Body of pancreas (tissue), 4 donors: ENCODE measurements around the gene KIF18B. TPM values are rescaled to one million over a fixed set of nuclear protein-coding genes. Genes with fewer than 3 reads are reported as not detected.
A peak's percentile ranks its signal among the peaks of the same experiment; 100 is the strongest.

Source experiments
- ATAC-seq: fragments of 150-250 bp; one replicate; pipeline ENCODE4 v1.9.1; 2016
- DNase-seq, 4 donors: peaks; one replicate each; pipeline ENCODE4 v3.0.0-alpha.2; 2019
- H3K27ac ChIP-seq, 4 donors: fragments of 200-600 bp; sonication (generic); 1 replicate in 3 of 4; 2 replicates in 1 of 4; pipeline versions ENCODE4 v1.5.1 to v1.6.1; 2016 to 2019; ENCODE audit warnings: mild to moderate bottlenecking in 1 of 4, mixed read lengths in 1 of 4, moderate library complexity in 1 of 4
- H3K27me3 ChIP-seq, 2 donors: fragments of 200-600 bp; sonication (generic); one replicate each; pipeline ENCODE4 v1.6.0; 2016; ENCODE audit warnings: mild to moderate bottlenecking in 1 of 2
- H3K36me3 ChIP-seq, 2 donors: fragments of 200-600 bp; sonication (generic); replicated peaks in 1 of 2; 2 replicates each; pipeline ENCODE4 v1.5.1; 2016; ENCODE audit warnings: low read depth in 2 of 2; ENCODE audit not compliant: insufficient read depth in 1 of 2
- H3K4me1 ChIP-seq: fragments of 200-600 bp; sonication (generic); one replicate; pipeline ENCODE4 v1.6.0; 2016
- H3K4me3 ChIP-seq, 2 donors: fragments of 200-600 bp; sonication (generic); 1 replicate in 1 of 2; 2 replicates in 1 of 2; pipeline ENCODE4 v1.5.1; 2016 to 2019
- H3K9me3 ChIP-seq, 3 donors: fragments of 200-600 bp; sonication (generic); 1 replicate in 2 of 3; 2 replicates in 1 of 3; pipeline ENCODE4 v1.5.1; 2016
- POLR2A ChIP-seq, 3 donors: fragments of 450-650 bp; IDR thresholded peaks; one replicate each; pipeline ENCODE4 v1.6.1; 2016; ENCODE audit warnings: antibody characterized with exemption in 3 of 3, mild to moderate bottlenecking in 2 of 3
- WGBS, 2 donors: methylation state at CpG; one replicate each; pipeline ENCODE4 v1.1.5; 2017; 5-methylcytosine and 5-hydroxymethylcytosine counted together
- intact Hi-C: fragments of 100-400 bp; cut with DNase I; formaldehyde crosslinking; loops from one replicate; pipeline ENCODE4 v1.15.1; 2023
- total RNA-seq, 2 donors: library from RNA; depleted of rRNA; stranded (reverse); fragments of >200 nt; gene quantifications; one replicate each; pipeline ENCODE4 v1.1.0, GENCODE V29; 2016
- TF ChIP-seq, protein P1 (sequence below), 7 experiments: fragments of 450-650 bp in 4 of 7; fragments of 200-600 bp in 3 of 7; sonication (generic) in 3 of 7; IDR thresholded peaks; one replicate each; pipeline ENCODE4 v1.5.1; 2016 to 2019; ENCODE audit warnings: antibody characterized with exemption in 7 of 7

KIF18B gene
- total RNA-seq, 2 donors from 2014 or later = 0.26 TPM; not detected in 1

DNA sequence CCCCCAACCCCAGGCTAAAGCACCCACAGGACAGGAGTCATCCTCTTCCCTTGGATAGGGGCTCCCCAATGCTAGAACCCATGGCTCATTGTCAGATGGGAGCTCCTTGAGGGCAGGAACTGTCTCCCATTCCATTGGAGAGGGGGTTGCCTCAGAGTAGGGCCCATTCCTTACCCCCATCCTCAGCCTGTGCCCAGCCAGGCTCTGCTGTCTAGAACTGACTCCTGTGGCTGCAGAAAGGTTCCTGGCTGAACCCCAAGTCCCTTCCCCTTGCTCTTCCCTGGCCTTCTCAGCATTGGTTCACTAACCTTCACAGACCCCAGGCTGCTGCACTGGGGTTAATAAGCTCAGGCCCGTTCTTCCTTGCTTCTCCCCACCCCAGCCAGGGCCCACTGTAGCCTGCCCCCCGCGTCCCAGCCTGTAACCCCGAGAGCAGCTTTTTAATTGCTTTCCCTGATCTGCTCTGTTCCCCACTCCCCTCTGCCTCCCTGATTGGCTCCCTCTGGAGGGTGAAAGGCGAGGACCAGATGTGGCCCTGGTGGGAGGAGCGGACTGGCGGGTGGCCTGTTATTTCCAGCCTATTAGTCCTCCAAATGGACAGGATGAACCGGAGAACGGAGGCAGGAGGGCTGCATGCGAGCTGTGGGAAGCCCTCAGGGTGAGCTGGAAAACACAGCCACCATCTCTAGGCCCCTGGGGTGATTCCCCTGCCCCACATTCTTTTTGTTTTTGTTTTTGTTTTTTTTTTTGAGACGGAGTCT is 26.3 kb downstream of the KIF18B start:
- Histone ChIP-seq H3K27me3 (no peaks in the 10 kb centered on the region), H3K9me3 (no peaks in the 10 kb centered on the region), H3K36me3 (no peaks in the 10 kb centered on the region), H3K4me1 (peaks cover 15% of the 10 kb centered on the region), H3K4me3 (no peak overlapping the region), H3K27ac (no peak overlapping the region)
- ATAC-seq (no peak), DNase-seq (peak in 3 of 4 donors; percentile 10 to 42 (median 31))
- WGBS, 2 donors = 70 to 74% methylated on average over 11 of the region's 11 CpGs
- no peak for TF ChIP-seq POLR2A (IDR thresholded peaks at IDR 0.05)
- TF ChIP-seq, protein P1, sequence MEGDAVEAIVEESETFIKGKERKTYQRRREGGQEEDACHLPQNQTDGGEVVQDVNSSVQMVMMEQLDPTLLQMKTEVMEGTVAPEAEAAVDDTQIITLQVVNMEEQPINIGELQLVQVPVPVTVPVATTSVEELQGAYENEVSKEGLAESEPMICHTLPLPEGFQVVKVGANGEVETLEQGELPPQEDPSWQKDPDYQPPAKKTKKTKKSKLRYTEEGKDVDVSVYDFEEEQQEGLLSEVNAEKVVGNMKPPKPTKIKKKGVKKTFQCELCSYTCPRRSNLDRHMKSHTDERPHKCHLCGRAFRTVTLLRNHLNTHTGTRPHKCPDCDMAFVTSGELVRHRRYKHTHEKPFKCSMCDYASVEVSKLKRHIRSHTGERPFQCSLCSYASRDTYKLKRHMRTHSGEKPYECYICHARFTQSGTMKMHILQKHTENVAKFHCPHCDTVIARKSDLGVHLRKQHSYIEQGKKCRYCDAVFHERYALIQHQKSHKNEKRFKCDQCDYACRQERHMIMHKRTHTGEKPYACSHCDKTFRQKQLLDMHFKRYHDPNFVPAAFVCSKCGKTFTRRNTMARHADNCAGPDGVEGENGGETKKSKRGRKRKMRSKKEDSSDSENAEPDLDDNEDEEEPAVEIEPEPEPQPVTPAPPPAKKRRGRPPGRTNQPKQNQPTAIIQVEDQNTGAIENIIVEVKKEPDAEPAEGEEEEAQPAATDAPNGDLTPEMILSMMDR (IDR thresholded peaks at IDR 0.05) = no peak
- intact Hi-C loops = loop anchor here (2.0 kb wide), 1 partner anchor 99 kb away; no protein-coding TSS in a partner anchor

DNA sequence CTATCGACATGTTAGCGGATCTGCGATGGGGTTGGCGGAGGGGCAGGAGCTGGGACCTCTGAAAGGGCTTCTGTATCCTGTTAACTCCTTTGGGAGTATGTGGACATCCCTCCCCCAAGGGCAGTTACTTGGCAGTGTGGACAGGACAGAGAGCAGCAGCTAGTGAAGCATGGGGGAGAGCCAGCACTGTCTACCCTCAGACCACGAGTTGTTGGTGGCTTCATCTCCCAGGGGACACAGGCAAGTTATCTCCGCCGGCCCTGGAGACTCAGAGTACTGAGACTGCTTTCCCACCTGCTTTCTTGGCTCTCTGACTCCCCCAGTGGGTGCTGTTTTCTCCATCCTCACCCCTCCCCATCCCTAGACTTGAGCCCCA is 27.0 kb downstream of the KIF18B start:
- Histone ChIP-seq H3K27me3 (no peaks in the 10 kb centered on the region), H3K36me3 (no peaks in the 10 kb centered on the region), H3K4me1 (peaks cover 22% of the 10 kb centered on the region), H3K9me3 (no peaks in the 10 kb centered on the region), H3K27ac (no peak overlapping the region), H3K4me3 (no peak overlapping the region)
- intact Hi-C loops = loop anchor here (2.0 kb wide), 1 partner anchor 100 kb away; no protein-coding TSS in a partner anchor
- ATAC-seq (no peak), DNase-seq (no peak)
- 61 to 66% methylated on average over 7 of the region's 7 CpGs for WGBS, 2 donors
- TF ChIP-seq POLR2A (IDR thresholded peaks at IDR 0.05) = no peak
- TF ChIP-seq, protein P1 (IDR thresholded peaks at IDR 0.05) = no peak

DNA sequence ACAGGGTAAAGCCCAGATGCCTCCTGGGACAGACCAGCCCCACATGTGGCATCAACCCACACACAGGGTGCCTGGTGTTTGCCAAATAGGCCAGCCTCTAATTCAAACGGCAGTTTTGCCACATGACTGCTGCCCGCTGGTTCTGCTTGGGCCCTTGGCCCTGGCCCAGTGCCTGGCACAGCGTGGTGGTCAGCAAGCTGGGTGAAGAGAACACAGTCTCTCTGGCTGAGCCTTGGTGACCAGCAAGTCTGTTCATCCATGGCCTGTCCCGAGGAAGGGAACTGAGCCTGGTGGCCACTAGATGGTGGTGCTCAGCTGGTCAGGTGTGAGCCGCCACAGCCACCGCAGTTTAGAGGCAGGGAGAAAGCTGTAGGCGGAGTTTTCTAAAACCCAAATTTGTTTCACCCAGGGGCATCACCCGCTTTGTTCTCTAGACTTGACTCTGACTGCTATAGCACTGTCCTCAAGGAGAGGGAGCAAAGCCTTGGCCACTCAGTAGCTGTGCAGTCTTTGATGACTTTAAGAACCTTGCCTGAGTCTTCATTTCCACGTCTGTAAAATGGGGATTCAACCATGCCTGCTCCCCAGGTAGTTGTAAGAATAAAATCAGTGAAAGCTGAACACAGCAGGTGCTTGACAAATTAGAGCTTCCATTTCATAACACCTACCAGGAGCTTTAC is 27.5 kb downstream of the KIF18B start:
- TF ChIP-seq POLR2A (IDR thresholded peaks at IDR 0.05) = no peak
- TF ChIP-seq, protein P1 (IDR thresholded peaks at IDR 0.05) = peak; percentile 78 to 93 (median 90)
- Histone ChIP-seq H3K36me3 (no peaks in the 10 kb centered on the region), H3K27me3 (no peaks in the 10 kb centered on the region), H3K9me3 (no peaks in the 10 kb centered on the region), H3K4me1 (peaks cover 24% of the 10 kb centered on the region), H3K27ac (no peak overlapping the region), H3K4me3 (no peak overlapping the region)
- intact Hi-C loops = loop anchor here (2.0 kb wide), 1 partner anchor 101 kb away; no protein-coding TSS in a partner anchor
- DNase-seq (peak; percentile 82 to 88 (median 86)), ATAC-seq (peak; percentile 84)
- WGBS, 2 donors = 14 to 18% methylated on average over 4 to 9 of the region's 9 CpGs

DNA sequence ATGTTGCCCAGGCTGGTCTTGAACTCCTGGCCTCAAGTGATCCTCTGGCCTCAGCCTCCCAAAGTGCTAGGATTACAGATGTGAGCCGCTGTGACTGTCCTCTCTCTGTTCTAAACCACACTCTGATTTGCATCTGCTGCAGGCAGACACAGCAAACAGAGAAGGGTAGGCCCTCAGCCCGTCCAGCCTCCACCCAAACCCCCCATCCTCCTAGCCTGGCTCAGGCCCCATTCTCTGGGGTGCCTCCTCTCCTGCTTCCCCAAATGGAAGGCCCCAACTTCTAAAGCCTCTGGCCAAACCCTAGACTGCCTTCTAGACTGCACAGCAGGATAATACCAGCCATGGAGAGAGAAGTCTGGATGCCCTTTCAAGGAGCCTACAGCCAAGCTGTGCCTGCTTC is 28.2 kb downstream of the KIF18B start:
- Histone ChIP-seq H3K36me3 (no peaks in the 10 kb centered on the region), H3K9me3 (no peaks in the 10 kb centered on the region), H3K27me3 (no peaks in the 10 kb centered on the region), H3K4me3 (no peak overlapping the region), H3K27ac (no peak overlapping the region), H3K4me1 (peaks cover 24% of the 10 kb centered on the region)
- intact Hi-C loops = no loop called here
- 14 to 71% methylated on average over 1 to 2 of the region's 2 CpGs for WGBS, 2 donors
- TF ChIP-seq, protein P1 (IDR thresholded peaks at IDR 0.05) = no peak
- no peak for TF ChIP-seq POLR2A (IDR thresholded peaks at IDR 0.05)
- DNase-seq (no peak), ATAC-seq (no peak)
